HG03469 (cell line): ENCODE results near the gene BCR.

Source experiments
- ATAC-seq: cut with Tn5 transposase; IDR thresholded peaks from one replicate; pipeline ENCODE4 v1.9.1; 2021; ENCODE audit warnings: mild to moderate bottlenecking, moderate library complexity, moderate number of reproducible peaks; ENCODE audit not compliant: unreplicated experiment

BCR gene

DNA sequence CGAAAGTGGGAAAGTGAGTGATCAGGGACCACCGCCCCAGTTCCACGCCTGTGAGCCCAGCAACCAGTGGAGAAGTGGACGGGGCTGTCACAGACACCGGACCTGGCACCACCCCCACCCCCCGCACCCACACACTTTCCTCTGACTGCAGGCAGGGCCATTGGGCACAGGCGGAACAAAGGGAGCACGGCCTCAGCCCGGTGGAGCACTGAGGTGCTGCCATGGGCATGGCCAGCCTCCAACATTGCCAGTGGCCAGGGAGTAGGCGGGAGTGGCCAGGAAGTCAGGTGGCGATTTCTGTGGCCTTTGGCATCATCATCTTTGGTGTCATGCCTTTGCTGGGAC is 78.5 kb downstream of the BCR start:
- no peak for ATAC-seq

DNA sequence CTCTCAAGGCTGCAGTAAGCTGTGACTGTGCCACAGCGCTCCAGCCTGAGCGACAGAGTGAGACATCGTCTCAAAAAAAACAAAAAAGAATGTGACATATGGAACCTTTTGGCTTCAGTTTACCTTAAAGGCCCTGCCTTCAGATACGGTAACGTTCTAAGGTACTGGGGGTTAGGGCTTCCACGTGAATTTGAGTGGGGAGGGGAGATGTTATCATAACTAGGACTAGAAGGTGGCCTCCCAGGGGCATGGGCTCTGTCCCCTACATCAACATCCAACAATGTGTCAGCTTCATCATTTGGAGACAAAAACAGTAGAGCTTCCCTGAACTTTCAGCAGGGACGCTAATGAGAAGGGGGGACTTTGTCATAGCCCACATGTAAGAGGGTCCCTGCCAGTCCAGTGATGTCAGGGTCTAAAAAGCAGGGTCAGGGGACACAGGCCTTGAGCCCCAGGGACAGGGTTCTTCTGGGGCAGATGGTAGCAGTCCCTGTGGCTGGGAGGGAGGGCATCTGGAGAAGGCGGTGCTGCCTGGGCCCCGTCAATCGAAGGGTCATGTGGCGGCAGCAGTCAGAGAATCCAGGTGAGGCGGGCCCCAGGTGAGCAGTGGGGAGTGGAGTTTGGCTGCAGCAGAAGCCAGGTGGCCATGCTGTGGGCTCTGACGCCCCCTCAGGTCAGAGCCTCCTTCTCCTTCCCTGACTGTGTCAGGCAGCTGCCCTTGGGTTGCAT is 79.8 kb downstream of the BCR start:
- no peak for ATAC-seq

GRCh38 chr22:23260645-23261581 is 80.6 kb downstream of the BCR start:
- no peak for ATAC-seq

GRCh38 chr22:23261900-23262450 is 81.7 kb downstream of the BCR start:
- ATAC-seq = no peak

DNA sequence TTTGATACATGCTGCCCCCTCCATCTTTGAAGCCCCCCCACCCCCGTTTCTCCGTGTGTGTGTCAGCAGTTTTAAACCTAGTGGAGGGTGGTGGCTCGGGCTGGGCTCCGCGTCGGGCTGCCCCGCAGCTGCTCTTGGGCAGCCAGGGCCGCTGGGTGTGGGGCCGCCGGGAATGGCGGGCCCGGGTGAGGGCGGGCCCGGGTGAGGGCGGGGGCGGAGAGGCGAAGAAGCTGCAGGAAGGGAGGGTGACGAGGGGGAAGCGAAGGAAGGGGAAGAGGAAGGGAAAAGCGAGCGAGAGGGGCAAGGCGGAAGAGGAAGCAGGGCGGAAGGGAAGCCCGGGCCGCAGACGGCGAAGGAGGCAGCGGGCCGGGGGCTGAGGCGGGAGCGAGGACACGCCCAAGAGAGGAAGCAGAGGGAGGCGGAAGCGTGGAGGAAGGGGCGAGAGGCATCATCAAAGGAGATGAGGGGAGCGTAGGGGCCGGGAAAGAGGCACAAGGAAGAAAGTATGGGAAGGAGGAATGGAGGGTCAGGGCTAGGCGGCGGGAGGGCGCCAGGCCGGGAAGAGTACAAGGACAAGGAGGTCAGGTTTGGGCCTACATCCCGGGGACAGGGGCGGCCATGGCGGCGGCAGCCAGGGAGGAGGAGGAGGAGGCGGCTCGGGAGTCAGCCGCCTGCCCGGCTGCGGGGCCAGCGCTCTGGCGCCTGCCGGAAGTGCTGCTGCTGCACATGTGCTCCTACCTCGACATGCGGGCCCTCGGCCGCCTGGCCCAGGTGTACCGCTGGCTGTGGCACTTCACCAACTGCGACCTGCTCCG is 82.4 kb downstream of the BCR start:
- no peak for ATAC-seq

- ATAC-seq = no peak
Measured at GRCh38 chr22:23263651-23264555, 83.6 kb downstream of the BCR start.

- ATAC-seq = no peak
Measured at GRCh38 chr22:23264610-23265367, 84.5 kb downstream of the BCR start.

DNA sequence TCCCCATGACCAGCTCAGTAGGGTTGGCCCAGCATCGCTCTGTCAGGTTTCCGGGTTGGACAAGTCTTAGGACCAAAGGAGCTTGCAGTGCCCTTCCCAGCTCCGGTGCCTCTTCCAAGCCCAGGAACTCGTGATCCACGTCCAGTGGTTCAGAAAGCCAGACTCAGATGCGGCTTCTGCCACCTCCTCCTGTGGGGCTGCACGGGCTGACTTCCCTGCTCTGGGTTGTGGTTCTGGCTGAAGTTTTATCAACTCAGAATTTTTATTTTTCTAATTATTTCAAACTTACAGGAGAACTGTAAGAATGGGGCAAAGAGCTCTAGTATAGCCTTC is 85.0 kb downstream of the BCR start:
- ATAC-seq = no peak

GRCh38 chr22:23266780-23267179 is 86.5 kb downstream of the BCR start:
- no peak for ATAC-seq

DNA sequence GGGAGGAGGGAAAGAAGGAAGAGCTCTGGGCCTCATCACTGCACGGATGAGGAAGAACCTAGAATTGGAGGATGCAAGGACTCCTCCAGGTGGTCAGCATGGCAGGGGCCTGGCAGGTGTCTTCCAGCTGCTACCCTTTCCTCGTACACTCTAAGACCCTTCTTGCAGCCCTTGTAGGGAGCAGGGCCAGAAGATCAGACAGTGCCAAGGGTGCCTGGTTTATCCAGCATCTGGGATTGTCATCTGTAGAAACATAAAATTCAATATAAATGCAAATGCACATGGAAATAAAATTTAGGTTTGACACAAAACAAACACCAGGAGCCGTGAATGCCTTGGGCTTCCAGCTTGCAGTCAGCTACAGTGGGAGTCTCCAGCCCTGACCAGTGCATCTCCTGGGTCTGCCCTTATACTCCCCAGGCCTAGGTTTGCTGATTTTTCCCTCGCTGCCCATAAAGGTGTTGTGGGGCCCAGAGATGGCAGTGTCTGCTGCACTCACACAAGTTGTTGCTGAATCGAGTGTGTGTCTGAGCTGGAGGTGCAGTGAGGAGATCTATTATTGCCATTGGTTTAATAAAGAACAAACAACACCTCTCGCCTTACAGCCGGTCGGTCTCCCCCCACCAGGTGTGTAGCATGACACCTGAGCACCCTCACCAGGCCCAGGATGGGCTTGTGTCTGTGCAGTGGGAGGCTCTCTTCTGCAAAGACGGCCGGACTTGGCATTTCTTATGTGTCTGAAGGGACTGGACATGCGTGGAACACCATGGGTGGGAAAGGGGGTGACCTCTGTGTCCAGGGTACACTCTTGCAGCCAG is 87.1 kb downstream of the BCR start:
- no peak for ATAC-seq

GRCh38 chr22:23268139-23268712 is 87.9 kb downstream of the BCR start:
- no peak for ATAC-seq

DNA sequence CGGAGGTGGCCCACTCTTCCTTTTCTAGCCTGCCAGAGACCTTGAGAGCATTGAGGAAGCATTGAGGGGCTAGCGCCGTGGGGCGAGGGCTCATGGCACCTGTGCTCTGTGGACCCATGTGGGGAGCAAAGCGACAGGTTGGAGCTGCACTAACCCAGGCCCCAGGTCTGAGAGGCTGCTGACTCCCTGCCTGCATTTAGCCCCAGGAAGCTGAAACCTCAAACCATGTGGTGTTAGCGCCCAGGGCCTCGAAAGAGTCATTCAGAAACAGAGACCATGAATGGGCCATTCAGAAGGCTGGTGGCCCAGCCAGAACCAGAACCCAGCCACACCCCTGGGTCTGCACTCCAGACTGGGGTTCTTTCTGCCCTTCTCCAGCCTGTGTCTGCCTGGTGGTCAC is 88.6 kb downstream of the BCR start:
- ATAC-seq = no peak

DNA sequence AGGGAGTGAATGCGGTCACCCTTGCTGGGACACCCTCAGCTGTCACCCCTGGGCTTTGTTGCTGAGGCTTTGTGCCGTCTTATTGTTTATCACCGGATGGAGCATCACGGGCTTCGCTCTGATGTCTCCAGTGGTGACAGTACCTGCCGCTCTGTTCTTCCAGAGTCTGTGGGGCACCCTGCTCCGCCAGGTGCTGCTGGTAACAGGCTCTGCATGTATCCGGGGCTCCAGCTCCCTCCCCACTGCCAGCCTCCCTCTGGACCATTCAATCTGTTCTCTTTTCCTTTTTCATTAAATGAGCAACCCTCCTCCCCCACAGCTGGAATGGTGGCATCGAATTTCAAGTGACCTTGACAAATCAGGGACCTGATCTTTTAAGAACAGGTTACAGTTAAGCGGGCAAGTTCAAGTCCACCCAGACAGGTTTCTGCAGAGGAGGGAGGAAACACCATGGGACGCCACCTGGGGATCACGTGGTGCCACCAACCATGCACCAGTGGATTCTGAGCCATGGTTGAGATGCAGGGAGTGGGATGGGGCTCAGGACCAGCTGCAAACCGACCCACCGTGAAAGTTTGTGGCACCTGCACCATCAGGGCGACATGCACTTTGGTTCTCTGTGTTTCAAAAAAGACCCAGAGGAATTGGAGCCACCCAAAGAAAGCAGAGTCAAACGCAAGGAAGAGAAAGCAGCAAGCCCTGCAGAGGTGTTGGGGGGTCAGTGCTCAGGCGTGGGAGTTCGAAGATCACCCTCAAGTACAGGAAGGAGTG is 89.3 kb downstream of the BCR start:
- ATAC-seq = no peak

- ATAC-seq = no peak
Measured at GRCh38 chr22:23270212-23270733, 90.0 kb downstream of the BCR start.

- no peak for ATAC-seq
Measured at GRCh38 chr22:23270798-23271596, 90.7 kb downstream of the BCR start.

DNA sequence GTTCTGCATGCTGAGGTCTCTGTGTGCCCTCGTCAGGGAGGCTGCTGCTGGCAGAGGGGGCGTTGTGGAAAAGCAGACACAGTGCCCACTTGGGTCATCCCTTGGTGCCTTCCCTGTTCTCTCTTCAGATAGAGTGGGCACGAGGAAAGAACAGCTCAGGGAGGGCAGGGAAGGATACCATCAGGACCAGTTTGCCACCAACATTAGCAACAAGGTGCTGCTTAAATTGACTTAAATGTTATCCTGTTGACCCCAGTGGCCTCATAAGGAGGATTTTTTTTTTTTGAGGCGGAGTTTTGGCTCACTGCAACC is 91.2 kb downstream of the BCR start:
- no peak for ATAC-seq

DNA sequence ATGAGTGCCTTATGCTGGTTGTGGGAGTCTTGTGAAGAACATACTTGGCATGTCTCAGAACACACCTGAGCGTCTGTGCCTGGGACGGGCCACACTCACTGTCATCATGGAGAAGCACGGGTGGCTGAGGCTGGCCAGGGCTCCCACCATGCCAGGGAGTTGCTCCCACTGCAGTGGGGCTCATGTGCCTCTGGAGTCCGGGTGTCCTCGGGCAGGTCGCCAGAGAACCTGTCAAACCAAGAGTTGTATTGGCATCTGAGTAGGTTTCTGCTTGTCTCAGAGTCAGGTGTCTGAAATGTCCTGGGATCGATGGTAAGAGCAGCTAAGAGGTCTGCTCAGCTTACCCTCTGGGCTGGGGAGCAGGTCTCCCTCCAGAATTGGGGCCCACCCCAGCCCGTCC is 92.1 kb downstream of the BCR start:
- ATAC-seq = no peak
